Heart left ventricle (tissue), 13 donors: ENCODE data around the gene SPINK7.

ENCODE experiments used
- POLR2A ChIP-seq, 2 donors: fragments of 450-650 bp; IDR thresholded peaks; one replicate each; pipeline ENCODE4 v1.6.1; 2017; ENCODE audit warnings: antibody characterized with exemption in 2 of 2, mild to moderate bottlenecking in 2 of 2, moderate library complexity in 2 of 2
- TF ChIP-seq, protein P1 (sequence below), 12 donors: fragments of 200-600 bp; sonication (generic) in 4 of 12; IDR thresholded peaks; one replicate each; pipeline versions ENCODE4 v1.5.0 to v1.8.0; 2018 to 2022; ENCODE audit warnings: antibody characterized with exemption in 12 of 12, mild to moderate bottlenecking in 5 of 12
- donor health status: ischemic (EF 13 %, LVEDD 7.1; RV severe dilation, severe dysfunction).
- donor health status: DM: no; HTN: yes; CAD: no.
- donor health status: DM: no; HTN: no; CAD: no.
- donor health status: ischemic (EF 25% LVEDD 6.9; RV normal size, moderate dysfunction).
- donor health status: ischemic (EF 25% LVEDD 5.7; RV mildly dilated, moderate dysfunction).
- donor health status: ischemic (EF 35%, LVEDD 5.7; RV mildly dilated, moderate dysfunction).
- donor health status: nonischemic (EF 11% LVEDD 7.7; RV severe dilation, severe dysfunction).
- donor health status: DM: yes; HTN: yes; CAD: no.
- donor health status: PGD.
- donor health status: ischemic (EF 29% LVEDD 5.4; RV normal size, mild dysfunction).
- donor health status: nonischemic (EF 23%, LVEDD 6.1; RV moderate dilation, normal function).

DNA sequence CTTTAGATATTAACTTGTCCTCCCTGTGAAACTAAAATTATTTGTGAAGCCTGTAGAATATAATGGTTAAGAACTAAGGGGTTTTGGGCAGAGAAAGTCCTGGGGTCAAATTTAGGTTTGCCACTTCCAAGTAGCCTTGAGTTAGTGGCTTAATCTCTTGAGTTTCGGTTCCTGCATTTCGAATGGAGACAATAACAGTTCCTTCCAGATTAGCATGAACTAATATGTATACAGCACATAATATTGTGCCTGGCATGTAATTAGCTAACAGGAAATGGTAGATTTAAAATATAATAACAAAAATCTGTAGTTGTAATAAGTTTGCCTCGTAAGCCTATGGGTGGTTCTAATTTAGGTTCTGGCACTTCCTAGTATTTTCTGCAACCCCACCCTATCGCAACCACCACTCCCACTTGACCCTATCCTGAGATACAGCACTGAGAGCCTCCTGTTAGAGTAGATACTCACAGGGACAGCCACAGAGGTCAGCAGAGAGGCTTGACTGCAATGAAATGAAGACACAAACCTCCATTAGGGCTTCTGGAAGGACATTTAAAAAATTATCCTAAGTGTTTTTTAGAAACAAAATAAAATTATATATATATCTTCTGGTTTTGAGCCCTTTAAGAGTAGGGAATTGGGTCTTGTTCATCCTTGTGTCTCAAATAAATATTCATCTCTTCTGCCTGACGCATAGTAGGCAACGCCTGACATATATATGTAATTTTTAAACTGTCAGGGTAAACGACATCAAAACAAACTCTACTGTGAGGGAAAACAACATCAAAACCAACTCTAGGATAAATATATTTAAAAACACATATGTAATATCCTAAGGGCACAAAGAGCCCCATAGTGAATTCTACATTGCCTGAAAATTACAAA, 31.6 kb downstream of the SPINK7 start:
- no peak for TF ChIP-seq POLR2A (IDR thresholded peaks at IDR 0.05)
- TF ChIP-seq, protein P1, sequence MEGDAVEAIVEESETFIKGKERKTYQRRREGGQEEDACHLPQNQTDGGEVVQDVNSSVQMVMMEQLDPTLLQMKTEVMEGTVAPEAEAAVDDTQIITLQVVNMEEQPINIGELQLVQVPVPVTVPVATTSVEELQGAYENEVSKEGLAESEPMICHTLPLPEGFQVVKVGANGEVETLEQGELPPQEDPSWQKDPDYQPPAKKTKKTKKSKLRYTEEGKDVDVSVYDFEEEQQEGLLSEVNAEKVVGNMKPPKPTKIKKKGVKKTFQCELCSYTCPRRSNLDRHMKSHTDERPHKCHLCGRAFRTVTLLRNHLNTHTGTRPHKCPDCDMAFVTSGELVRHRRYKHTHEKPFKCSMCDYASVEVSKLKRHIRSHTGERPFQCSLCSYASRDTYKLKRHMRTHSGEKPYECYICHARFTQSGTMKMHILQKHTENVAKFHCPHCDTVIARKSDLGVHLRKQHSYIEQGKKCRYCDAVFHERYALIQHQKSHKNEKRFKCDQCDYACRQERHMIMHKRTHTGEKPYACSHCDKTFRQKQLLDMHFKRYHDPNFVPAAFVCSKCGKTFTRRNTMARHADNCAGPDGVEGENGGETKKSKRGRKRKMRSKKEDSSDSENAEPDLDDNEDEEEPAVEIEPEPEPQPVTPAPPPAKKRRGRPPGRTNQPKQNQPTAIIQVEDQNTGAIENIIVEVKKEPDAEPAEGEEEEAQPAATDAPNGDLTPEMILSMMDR (IDR thresholded peaks at IDR 0.05), result no peak
